Pons (tissue), 1 donor: ENCODE measurements around the gene TUBGCP2.

ENCODE experiments used
- DNase-seq: peaks from one replicate; pipeline ENCODE4 v3.0.0-alpha.2; 2016; ENCODE audit warnings: low spot score

The TUBGCP2 gene

DNA sequence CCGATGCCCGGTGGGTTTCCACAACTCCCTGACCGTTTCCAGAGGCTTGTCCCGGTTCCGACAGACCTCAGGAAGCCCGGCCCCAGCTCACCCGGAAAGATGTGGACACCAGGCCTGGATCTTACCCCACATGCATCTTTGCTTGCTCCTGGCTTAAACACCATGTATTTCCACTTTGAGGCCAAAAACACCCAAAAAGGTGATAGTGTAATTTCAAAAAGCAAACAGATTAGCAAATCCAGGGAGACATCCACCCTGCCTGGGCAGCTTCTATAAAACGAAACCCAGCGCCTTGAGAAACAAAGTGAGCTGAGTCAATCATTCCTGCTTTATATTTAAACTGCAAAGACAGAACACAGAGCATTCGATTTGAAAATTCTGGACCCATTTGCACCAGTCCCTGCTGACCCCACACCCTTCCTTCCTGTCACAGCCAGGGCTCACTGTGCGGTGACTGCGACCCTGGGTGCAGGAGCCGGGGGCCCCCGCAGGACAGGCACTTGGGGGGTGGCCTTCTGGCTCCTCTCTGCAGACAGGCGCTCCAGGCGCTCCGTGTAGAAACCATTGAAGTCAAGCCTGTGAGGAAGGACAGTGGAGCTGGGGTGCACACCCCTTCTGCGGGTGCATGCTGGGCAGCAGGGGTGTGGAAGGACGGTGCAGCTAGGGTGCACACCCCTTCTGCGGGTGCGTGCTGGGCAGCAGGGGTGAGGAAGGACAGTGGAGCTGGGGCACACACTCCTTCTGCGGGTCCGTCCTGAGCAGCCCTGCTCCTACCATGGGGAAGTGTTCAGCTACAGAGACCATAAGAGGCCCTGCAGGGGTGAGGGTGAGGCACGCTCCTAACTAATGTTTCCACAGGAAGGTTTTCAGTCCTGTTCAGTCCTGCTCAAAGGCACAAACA lies 29.1 kb downstream of the TUBGCP2 start:
- DNase-seq, result no peak

DNA sequence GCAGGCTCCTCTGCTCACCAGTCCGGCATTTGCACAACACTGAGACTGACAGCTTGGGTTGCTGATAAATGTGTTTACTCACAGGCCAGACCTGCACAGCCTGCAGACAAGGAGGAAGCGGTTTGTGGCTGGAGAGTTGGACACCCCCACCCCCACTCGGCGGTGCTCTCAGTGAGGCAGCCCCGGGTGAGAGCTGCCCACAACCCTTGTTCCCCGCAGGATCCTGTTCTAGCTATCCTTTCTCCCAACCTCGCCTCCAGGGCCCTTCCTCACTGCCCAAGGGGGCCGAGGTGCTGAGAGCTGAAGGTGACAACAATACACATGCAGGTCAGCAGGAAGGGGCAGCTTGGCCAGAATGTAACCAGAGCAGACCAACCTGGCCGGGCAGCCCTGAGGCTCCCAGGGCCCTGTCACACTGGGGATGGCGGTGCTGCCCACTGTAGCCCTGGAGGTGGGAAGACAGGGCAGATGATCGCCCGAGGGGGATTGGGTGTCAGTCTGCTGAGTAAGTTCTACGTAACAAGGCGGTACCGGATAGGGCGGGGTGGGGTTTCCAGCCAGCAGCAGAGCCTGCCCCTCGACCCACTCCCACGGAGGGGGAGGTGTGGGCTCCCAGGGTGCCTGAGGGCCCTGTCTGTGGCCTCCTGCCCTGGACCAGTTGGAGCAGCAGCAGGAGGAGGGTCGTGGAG lies 30.0 kb downstream of the TUBGCP2 start:
- DNase-seq, result peak; percentile 17

DNA sequence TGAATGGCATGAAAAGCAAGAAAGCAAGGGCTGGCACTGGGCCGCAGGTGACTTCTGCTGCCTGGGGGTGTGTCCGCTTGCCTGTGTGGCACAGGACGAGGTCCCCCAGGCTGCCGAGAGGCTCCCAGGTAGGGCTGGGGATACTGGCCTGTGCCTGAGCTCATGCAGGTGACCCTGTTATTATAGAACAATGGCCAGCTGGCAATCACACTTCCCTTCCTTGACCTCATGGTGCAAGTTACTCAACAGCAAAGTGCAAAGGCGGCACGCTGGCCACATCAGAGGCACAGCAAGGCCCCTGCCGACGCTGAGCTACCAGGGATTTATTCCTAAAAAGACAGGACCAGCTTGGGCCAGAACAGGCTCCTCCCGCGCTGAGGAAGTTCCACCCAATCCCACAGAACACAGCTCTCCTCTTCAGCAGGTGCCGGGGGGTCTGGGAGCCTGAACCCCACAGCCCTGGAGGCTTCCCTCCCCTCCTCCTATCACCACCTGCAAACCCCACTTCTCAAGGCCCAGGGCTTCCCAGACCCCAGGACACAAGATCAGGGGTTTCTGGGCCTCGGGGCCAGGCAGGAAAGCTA lies 30.6 kb downstream of the TUBGCP2 start:
- DNase-seq, result no peak

DNA sequence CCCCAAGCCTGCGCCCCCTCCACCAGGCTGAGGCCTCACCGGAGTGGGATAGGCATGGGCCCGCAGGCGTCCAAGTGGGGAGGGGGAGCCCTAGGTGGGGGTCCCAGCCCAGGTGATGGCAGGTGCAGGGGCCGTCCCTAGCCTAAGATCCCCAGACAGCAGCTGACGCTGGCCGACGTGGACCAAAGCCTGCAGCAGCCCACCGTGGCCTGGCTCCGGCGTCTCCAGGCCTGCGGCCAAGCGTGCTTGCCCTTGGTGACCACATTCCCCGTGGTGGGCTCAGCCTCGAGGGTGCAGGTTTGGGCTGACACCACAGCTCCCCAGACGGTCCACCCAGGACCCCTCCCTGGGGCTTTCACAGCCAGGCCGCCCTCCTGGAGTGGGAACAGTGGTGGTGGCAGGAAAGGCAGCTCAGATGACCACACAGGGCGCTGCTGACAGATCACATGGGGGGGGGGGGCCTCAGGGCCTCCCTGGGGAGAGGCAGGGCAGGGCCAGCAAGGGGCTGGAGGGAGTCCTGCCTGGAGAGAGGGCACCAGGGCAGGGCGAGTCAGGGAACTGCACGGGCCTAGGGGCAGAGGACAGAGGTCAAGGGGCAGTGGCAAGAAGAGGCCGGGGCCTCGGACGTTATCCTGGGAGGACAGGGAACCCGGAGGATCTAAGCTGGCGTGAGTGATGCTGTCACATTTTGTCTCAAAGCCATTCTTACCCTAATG lies 31.2 kb downstream of the TUBGCP2 start:
- DNase-seq, result no peak

DNA sequence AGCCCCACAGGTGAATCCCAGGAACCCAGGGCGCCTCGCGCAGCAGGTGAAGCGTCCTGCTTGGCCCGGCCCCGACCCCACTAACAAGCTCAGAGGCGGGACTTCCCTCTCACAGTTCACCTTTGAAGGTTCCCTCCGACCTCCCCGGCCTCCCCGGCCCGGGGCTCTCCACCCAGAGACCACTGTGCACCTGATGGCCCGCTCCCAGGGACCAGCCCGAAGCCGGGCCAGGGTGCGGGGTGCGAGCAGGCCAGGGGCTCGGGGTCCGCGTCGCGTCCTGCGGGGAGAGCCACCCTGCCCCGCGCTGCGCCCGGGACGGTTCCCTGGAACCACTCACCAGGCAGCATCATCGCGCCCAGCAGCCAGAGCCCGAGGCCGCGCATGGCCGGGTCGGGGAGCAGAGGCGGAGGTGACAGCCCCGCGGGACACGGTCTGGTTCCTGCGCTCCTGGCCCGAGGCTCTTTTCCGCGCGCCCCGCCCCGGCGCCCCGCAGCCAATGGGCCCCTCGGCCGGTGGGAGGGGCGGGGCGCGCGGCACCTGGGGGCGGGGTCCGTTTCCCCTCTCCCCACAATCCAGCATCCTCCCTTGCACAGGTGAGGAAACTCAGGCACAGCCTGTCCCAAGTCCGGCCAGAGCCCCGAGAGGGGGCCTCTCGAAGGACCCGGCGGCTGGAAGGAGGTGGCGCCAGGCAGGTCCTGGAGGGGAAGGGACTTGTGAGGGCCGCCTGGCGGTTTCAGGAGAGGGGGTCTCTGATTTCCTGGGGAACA lies 32.1 kb downstream of the TUBGCP2 start, which contains the start of gene ADAM8:
ADAM8 (minus strand) TSS at position 434 of the 767 bp plus-strand sequence; CDS start at position 383, 51 bp downstream.
- DNase-seq, result no peak

DNA sequence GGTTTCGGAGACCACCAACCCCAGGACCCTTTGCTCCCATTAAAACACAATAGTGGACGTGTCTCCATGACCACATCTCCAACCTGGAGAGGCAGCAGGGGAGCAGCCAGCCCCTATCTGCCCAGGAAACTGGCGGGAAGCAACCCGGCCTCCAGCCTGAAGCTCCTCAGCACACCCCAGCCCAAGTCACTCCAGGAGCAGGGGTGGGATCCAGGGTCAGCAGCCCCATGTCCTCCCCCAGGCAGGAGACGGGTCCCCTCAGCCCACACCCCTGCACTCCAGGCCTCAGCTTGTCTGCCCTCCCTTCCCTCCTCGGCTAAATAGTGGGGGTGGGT lies 32.6 kb downstream of the TUBGCP2 start:
- DNase-seq, result no peak

DNA sequence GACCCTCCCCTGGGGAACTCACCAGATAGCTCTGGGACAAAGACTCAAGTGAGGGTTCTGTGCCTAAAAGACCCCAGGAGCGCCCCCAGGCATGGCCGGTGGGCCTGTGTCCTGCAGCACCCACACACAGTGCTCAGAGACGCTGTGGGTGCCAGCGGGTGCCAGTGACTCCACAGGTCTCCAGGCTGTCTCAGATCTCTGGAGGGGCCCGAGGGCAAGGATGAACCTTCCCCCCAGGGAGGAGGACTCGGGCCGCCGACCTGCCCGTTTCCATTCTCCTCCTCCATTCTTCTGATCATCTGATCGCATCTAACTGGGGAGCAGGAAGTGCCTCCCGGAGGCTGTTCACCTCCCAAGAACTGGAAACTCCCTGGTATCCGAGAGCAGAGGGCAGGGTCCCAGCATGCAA lies 33.0 kb downstream of the TUBGCP2 start:
- DNase-seq, result no peak

DNA sequence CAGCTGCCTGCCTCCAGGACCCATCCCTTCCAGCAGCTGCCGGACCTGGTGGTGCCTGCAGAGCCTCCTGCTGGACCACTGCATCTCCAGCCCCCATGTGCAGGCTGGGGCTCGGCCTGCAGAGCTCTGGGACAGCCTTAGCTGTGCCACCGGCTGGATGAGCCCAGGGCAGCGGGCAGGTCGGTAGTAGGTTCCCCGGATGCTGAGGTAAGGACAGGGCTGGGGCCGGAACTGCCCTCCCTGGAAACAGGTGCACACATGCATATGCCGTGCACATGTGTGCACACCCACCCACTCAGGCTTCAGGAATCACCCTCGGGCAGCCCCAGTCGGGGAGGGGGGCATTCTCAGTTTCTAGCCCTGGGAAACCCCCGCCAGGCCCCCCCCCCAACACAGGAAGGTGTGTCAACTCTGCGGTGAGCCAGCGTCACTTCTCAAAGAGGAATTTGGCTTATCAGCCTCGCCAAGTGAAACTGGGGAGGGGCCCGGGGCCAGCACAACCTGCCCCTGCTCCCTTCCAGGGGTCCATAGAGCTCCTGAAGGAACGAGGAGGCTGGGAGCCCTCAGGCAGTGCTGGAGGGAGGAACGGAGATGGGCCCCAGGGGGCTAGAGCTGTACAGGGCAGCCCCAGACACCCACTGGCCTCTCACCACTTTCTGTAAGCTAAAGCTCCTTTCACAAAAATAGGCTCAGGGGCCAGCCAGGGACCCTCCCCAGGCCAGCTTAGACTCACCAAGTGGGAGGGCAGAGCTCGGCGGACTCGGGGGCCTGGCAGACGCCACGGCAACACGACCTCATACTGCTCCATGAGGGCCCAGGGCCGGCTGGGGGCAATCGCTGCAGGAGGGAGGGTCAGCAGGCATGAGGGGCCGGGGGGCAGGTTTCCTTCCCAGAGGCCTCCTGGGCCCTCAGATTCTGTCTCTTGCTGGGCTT lies 33.7 kb downstream of the TUBGCP2 start:
- DNase-seq, result no peak

DNA sequence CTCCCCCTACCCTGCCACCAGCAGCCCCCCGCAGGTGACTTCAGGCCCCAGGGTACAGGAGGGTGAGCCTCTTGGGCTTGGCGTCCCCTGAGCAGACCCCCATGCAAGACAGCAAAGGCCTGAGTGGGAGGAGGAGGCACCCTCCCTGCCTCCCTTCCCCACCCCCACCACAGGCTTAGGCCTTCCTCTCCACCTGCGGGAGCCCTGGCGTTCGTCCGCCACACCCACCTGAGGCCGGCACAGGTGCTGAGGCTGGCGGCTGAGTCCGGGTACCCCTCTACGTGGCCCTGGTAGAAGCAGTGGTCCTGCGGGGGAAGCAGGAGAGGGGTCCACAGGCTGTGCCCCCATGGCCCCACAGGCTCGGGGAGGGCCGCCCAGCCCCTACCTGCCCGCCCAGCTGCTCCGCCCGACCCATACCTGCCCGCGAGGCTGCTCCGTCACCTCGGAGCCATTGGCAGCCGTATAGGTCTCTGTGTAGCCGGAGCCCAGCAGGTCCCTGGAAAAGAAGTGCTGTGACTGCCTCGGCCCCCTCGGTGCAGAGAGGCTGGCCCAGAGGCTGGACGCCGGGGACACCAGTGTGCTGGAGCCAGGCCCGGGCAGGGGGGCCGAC lies 35.0 kb downstream of the TUBGCP2 start:
- no peak for DNase-seq

DNA sequence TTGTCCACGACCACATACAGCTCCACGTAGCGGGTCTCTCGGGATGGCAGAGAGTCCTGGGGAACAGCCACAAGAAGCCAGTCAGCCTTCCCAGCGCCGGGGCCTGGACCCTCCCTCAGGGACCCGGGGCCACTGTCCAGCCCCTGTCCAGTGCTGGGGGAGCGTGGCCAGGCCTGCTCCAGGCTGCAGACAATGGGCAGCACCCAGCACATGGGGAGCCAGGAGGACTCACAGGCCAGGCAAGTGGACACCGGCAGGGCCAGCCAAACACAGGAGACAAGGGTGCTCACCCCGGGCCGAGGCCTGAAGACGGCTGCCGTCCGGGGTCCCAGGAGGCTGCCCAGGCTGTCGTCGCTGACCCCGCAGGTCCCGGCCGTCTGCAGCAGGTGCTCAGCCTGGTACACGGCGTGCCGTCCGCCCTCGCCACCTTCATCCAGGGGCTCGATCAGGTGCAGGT lies 35.7 kb downstream of the TUBGCP2 start:
- no peak for DNase-seq

DNA sequence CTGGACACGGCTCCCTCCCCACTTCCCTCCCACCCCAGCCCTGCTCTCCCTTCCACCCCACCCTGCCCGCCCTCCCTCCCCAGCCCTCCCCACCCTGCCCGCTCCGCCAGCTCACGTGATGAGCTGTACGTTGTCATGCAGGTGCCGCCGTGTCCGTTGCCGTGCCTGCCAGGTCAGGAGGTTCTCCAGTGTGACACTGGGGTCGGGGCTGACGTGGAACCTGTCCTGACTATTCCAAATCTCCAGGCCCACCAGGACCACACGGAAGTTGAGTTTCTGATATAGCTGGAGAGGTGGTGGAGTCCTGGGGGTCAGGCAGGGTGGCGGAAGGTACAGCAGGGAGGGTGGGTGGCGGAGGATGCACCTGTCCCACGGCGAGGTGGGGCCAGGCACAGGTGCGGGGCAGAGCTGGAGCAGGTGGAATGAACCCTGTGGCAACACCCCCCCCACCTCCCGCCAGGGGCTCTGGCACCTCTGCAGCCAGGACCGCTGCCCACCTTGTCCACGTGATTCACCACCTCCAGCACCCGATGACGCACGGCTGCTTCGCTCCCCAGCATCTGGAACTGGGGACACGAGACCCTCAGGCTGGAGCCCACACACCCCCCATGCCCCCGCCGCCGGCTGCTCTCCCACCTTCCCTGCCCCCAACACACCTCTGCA lies 36.2 kb downstream of the TUBGCP2 start:
- DNase-seq, result no peak

DNA sequence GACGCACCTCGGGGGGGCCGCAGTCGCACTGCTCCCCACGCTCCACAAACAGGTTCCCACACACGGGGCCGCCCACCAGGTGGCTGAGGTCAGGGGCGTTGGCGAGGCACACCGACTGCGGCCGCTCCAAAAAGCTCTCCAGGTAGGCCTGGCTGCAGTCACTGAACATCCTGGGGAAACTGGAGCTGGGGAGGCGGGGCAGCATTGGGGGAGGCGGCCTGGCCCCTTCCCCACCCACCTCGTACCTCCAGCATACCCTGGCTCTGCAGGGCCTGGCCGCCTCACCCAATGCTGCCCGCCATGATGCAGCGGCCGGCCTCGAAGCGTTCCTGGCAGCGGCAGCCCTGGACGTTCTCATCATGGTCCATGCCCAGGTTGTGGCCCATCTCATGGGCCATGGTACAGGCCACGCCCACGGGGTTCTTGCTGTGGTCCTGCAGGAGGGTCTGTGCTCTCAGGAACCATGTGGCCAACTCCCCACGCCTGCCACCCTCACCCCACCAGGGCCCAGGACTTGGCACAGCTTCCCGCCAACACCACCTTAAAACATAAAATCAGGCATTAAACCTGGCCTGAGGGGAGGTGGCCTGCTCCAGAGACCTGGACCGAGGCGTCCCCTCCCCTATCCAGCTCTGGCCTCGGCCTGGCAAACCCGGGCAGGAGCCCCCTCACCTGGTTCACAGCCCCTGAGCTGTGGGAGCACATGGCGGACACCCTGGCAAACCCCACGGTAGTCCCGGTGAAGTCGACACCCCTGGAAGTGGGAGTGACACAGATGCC lies 37.0 kb downstream of the TUBGCP2 start:
- DNase-seq, result no peak

DNA sequence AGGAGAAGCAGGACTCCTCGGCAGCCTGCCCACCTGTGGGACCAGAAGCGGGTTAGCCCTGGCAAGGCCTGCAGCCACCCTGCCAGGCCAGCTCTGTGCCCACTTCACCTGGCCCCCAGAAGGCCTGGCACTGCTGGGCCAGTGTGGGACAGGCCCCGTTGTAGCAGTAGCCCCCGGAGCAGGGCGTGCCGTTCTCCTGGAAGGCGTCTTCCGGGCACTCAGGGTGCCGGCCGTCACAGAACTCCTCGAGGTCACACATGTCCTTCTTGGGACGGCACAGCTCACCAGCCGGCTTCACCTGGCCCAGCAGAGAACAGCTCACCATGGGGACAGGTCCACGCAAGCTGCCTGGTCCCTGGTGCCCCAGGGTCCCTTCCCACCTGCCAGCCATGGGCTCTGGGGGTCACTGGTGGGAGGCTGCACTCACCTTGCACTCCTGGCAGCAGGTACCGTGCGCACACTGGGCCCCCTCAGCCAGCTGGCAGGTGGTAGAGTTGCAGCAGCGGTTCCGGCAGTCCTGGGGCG lies 37.8 kb downstream of the TUBGCP2 start:
- no peak for DNase-seq

DNA sequence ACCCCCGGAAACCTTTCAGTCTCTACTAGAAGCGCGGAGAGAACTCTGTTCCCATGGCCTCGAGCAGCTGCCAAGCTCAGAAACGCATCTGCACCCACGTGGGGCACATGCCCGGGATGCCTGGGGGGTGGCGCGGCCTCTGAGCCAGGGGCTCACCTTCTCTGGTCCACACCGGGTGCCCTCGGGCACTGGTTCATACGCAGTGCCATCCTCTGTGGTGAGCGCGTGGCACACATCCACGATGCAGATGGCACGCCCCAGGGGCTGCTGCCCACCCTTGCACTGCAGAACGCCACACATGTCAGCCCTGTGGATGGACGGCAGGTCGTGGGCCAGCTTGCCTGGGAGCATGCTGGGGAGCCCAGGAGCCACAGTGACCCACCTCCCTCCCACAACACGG lies 38.5 kb downstream of the TUBGCP2 start:
- no peak for DNase-seq

DNA sequence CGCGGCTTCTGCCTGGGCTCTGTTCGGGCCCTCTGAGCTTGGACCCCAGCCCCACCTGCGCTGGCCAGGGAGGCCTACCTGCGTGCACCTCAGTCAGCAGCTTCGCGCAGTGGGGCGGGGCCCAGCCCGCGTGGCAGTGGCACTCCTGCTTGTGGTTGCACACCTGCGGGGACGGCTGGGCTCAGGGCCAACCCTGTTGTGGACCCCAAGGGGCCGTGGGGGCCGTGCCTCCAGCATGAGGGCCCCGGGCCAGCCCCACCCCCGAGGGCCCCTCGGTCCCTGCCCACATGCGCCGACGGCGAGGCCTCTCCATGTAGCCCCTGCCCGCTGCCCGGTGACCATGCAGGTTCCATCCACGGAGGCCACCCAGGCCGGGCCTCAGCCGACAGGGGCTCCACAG lies 39.3 kb downstream of the TUBGCP2 start:
- no peak for DNase-seq

DNA sequence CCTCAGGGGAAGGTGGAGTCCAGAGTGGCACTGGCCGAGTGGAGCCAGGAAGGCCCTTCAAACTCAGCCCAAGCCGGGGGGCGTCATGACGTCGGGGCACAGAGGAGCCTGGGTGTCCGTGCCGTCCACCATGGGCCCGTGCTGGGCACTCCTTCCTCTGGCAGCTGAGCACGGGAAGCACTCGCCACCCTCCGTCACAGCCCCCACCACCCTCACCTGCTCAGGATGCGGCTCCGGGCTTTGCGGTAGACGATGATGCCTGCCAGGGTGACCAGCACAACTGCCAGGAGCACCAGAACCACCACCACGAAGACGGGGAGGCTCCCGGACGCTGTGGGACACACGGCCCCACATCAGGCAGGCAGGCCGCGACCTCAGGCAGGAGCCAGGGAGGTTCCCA lies 40.1 kb downstream of the TUBGCP2 start:
- DNase-seq, result no peak

DNA sequence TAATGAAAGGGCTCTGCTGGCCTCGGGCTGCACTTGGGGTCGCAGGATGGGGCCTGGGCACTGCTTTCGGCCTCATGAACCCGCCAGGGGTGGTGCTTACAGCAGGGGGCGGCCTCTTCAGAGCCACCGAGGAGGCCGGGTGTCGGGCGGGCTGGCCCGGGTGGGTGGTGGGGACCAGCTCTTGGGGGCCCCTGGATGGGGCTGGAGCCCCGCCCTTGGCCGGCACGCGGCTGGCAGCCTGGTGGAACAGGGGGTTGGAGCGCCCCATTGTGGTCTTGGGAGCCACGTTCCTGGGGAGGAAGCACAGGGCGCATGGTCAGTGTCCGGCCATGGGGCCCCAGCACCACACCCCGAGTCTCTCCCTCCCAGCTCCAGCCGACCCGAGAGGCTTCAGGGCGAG lies 40.8 kb downstream of the TUBGCP2 start:
- no peak for DNase-seq

DNA sequence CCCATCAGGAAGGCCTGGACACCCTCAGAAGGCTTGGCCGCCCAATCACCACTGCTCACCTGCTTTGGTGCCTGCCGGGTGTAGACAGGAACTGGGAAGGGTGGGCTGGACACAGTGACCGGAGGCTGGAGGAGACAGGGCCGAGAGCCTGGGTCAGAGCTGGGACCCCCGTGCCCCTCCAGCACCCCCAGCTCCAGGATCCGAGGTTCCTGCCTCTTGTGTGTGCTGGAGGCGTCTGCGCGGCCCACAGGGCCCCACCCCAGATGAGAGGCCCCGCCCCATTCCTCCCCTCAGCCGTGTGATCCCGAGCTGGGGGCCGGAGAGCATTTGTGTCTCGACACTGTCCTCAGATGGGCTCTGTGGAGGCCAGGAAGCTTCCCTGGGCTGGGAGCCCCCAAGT lies 41.4 kb downstream of the TUBGCP2 start:
- DNase-seq, result no peak
